SU-DHL-6 (cell line): Measurements from ENCODE around the gene DGKG.

Experiments used
- H2AFZ ChIP-seq: fragments of 200-600 bp; sonication (generic); 2 replicates; pipeline ENCODE4 v1.6.1; 2014; ENCODE audit warnings: low read depth, mild to moderate bottlenecking, moderate library complexity, mixed read lengths, antibody characterized with exemption, low read length; ENCODE audit not compliant: severe bottlenecking
- H3F3A ChIP-seq: fragments of 200-600 bp; shearing (Covaris generic); 2 replicates; pipeline ENCODE4 v1.6.0; 2016; ENCODE audit warnings: antibody characterized with exemption, mild to moderate bottlenecking; ENCODE audit not compliant: insufficient read depth
- H3K27ac ChIP-seq: fragments of 200-600 bp; sonication (generic); 2 replicates; pipeline ENCODE4 v1.5.1; 2016; ENCODE audit warnings: low read depth, mild to moderate bottlenecking, low read length, moderate library complexity, mixed read lengths
- H3K27me3 ChIP-seq: fragments of 200-600 bp; sonication (generic), shearing (Covaris generic); 2 replicates; pipeline ENCODE4 v1.6.0; 2014; ENCODE audit warnings: mild to moderate bottlenecking, low read length
- H3K36me3 ChIP-seq: fragments of 200-600 bp; sonication (generic); 2 replicates; pipeline ENCODE4 v1.6.1; 2014; ENCODE audit warnings: mild to moderate bottlenecking, low read length, mixed read lengths
- H3K4me2 ChIP-seq: fragments of 300-600, 200-600 bp; shearing (Covaris generic), sonication (generic); 2 replicates; pipeline ENCODE4 v1.6.0; 2014; ENCODE audit warnings: low read length, low read depth, mild to moderate bottlenecking; ENCODE audit not compliant: poor library complexity, severe bottlenecking
- H3K4me3 ChIP-seq: fragments of 200-600 bp; sonication (generic); 2 replicates; pipeline ENCODE4 v1.5.1; 2014; ENCODE audit warnings: antibody characterized with exemption, low read length, mild to moderate bottlenecking, mixed read lengths; ENCODE audit not compliant: insufficient read depth, poor library complexity, severe bottlenecking
- H3K79me2 ChIP-seq: fragments of 200-600 bp; sonication (generic); 2 replicates; pipeline ENCODE4 v1.6.1; 2014; ENCODE audit warnings: mild to moderate bottlenecking, low read length, moderate library complexity; ENCODE audit not compliant: insufficient read depth
- H3K9ac ChIP-seq: fragments of 200-600 bp; sonication (generic); 2 replicates; pipeline ENCODE4 v1.7.0; 2014; ENCODE audit warnings: mild to moderate bottlenecking, low read length
- H3K9me2 ChIP-seq: fragments of 200-600 bp; sonication (generic); replicated peaks from 2 replicates; pipeline ENCODE4 v1.6.1; 2014; ENCODE audit warnings: low read length; ENCODE audit not compliant: insufficient read depth
- H3K9me3 ChIP-seq: fragments of 200-600 bp; sonication (generic); 2 replicates; pipeline ENCODE4 v1.6.1; 2014; ENCODE audit warnings: low read length, mixed read lengths; ENCODE audit not compliant: insufficient read depth
- H4K20me1 ChIP-seq: fragments of 200-600 bp; sonication (generic); 2 replicates; pipeline ENCODE4 v1.6.1; 2014; ENCODE audit warnings: low read depth, mild to moderate bottlenecking, antibody characterized with exemption, low read length, moderate library complexity, mixed read lengths
- EZH2phosphoT487 ChIP-seq: fragments of 200-600 bp; sonication (generic), shearing (Covaris generic); conservative IDR thresholded peaks from 2 replicates; pipeline ENCODE4 v1.6.1; 2018; ENCODE audit warnings: mild to moderate bottlenecking, antibody characterized with exemption, low read length, moderate library complexity, mixed read lengths
- TF ChIP-seq, protein P1 (sequence below): fragments of 200-600 bp; sonication (generic); IDR thresholded peaks from one replicate; pipeline ENCODE4 v1.5.1; 2017; ENCODE audit warnings: antibody characterized with exemption, mild to moderate bottlenecking, low read length, moderate library complexity; ENCODE audit not compliant: insufficient read depth, poor library complexity, severe bottlenecking

The DGKG gene

DNA sequence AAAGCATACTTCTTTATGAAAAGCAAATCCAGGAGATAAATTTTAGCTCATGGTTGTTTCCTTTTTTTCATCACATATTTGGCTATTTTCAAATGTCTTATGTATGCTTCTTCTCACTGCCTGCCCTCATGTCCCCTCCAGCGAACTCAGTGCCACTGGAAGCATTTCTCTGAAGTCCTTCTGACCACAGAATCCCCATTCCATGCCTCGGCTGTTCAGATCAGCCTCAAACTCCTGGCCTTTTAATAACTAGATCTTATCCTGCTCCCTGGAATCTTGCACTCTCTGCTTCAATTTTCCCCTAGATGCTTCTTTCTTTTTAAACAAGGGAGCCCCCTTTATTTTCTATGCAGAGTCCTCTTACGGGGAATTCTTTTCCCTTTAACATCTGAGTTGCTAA is 263.3 kb downstream of the DGKG start:
- H4K20me1 ChIP-seq: no peaks in the 10 kb centered on the region
- H3K79me2 ChIP-seq: no peaks in the 10 kb centered on the region
- H3K4me3 ChIP-seq: no peak overlapping the region
- H3K4me2 ChIP-seq: no peak overlapping the region
- no peak overlapping the region for H3K9ac ChIP-seq
- TF ChIP-seq, protein P1, sequence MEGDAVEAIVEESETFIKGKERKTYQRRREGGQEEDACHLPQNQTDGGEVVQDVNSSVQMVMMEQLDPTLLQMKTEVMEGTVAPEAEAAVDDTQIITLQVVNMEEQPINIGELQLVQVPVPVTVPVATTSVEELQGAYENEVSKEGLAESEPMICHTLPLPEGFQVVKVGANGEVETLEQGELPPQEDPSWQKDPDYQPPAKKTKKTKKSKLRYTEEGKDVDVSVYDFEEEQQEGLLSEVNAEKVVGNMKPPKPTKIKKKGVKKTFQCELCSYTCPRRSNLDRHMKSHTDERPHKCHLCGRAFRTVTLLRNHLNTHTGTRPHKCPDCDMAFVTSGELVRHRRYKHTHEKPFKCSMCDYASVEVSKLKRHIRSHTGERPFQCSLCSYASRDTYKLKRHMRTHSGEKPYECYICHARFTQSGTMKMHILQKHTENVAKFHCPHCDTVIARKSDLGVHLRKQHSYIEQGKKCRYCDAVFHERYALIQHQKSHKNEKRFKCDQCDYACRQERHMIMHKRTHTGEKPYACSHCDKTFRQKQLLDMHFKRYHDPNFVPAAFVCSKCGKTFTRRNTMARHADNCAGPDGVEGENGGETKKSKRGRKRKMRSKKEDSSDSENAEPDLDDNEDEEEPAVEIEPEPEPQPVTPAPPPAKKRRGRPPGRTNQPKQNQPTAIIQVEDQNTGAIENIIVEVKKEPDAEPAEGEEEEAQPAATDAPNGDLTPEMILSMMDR: no peak
- no peak for TF ChIP-seq EZH2phosphoT487
- H3K9me2 ChIP-seq: no peaks in the 10 kb centered on the region
- H3K9me3 ChIP-seq: no peaks in the 10 kb centered on the region
- no peak overlapping the region for H2AFZ ChIP-seq
- H3F3A ChIP-seq: no peaks in the 10 kb centered on the region
- H3K36me3 ChIP-seq: no peaks in the 10 kb centered on the region
- 0 out of 2 replicates have a peak, but pooled peaks cover 4% of the 10 kb centered on the region for H3K27me3 ChIP-seq
- H3K27ac ChIP-seq: no peak overlapping the region

DNA sequence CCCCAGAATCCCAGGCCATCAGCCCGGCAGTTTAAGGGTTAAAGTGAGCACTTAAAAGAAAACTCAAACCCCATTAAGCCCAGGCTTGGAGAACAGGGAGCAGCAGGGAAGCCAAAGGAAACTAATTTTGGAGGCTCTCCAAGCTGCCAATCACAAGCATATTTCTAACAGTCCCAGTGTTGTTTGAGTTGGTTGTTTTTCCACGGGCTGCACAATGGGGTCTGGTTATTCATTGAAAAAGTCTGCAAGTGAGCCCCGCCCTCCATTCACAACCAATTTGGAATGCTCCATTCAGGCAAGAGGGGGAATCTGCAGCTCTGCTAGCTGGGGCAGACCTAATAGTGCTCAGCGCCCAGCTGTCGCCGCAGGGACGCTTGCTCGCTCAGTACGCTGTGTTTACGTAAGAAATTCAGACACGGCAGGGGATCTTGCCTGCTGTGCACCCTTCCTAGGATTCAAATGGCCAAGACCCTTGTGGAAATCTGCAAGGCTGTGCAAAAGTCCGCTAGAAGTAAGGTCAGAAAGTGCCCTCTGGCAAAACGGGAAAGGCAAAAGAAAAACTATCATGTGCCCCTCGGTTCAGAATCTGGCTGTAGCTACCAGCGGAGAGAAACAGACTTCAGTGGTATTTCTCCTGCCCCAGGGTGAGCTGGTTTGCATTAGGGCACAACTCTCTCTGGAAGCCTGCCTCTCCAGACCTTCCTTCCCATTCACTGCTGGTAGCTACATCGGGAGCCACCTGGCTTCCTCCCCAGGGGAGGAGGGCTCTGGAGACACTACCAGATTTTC is 264.2 kb downstream of the DGKG start:
- Histone ChIP-seq H3F3A (no peaks in the 10 kb centered on the region), H3K27me3 (0 out of 2 replicates have a peak, but pooled peaks cover 4% of the 10 kb centered on the region), H3K36me3 (no peaks in the 10 kb centered on the region), H3K27ac (no peak overlapping the region), H3K9me2 (no peaks in the 10 kb centered on the region), H4K20me1 (no peaks in the 10 kb centered on the region), H3K4me2 (no peak overlapping the region), H3K9ac (no peak overlapping the region), H3K9me3 (no peaks in the 10 kb centered on the region), H2AFZ (no peak overlapping the region), H3K4me3 (no peak overlapping the region), H3K79me2 (no peaks in the 10 kb centered on the region)
- TF ChIP-seq, protein P1: no peak
- no peak for TF ChIP-seq EZH2phosphoT487

DNA sequence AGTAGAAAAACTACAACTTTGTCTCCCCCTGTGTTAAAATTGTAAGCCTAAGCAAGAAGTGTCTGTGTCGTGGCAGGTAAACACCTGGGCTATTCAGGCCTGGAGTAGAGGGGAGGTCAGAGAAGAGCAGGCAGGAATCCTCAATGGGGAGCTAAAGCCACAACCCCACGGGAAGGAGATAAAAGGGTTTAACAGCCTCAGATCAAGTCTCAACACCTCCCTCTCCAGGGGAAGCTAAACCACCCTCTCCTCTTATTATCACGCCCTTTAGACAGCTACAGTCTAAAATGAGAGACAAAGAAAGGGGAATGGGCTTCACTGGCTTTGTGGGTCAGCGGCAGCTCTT is 264.7 kb downstream of the DGKG start:
- Histone ChIP-seq H3K4me2 (no peak overlapping the region), H3K27me3 (0 out of 2 replicates have a peak, but pooled peaks cover 4% of the 10 kb centered on the region)

More for the DNA sequence above, 264.7 kb downstream of the DGKG start:
- H3K79me2 ChIP-seq: no peaks in the 10 kb centered on the region
- TF ChIP-seq EZH2phosphoT487: no peak
- TF ChIP-seq, protein P1: no peak
- no peaks in the 10 kb centered on the region for H3K9me3 ChIP-seq
- no peaks in the 10 kb centered on the region for H3K36me3 ChIP-seq
- H3K27ac ChIP-seq: no peak overlapping the region
- H3F3A ChIP-seq: no peaks in the 10 kb centered on the region
- no peak overlapping the region for H2AFZ ChIP-seq
- H3K9ac ChIP-seq: no peak overlapping the region
- no peaks in the 10 kb centered on the region for H4K20me1 ChIP-seq
- no peaks in the 10 kb centered on the region for H3K9me2 ChIP-seq
- no peak overlapping the region for H3K4me3 ChIP-seq
